ENCODE results near the gene MAML2. TPM values are rescaled to one million over a fixed set of nuclear protein-coding genes. Genes with fewer than 3 reads are reported as not detected.

Gene MAML2
- total RNA-seq, 4 donors from 2014 or later = 19.0 to 36.4 (median 31.4) TPM

- intact Hi-C loops (cut with DNase I) = loop anchor here (5.0 to 10.0 kb wide), 2 partner anchors 283 to 346 kb away; no protein-coding TSS in a partner anchor
- DNase-seq = no peak
- Histone ChIP-seq H3K4me3 (replicated peaks in 1 of 3) (peak overlapping the region in 1 of 3 donors; percentile 52), H3K4me1 (peaks cover 31 to 46% of the 10 kb centered on the region in 2 donors), H3K27me3 (no peaks in the 10 kb centered on the region), H3K27ac (peak overlapping the region; percentile 83 to 90 (median 86)), H3K9me3 (no peaks in the 10 kb centered on the region), H3K36me3 (no peaks in the 10 kb centered on the region)
- no peak for TF ChIP-seq CTCF (IDR thresholded peaks at IDR 0.05)
- TF ChIP-seq POLR2A (IDR thresholded peaks at IDR 0.05) = no peak
- 57 to 65% methylated on average over 4 of the region's 4 CpGs for WGBS, 2 donors
These were observed 2.5 kb downstream of the MAML2 start for GRCh38 chr11:96340555-96340885.

GRCh38 chr11:96339706-96340554 is 3.1 kb downstream of the MAML2 start:
- Histone ChIP-seq H3K27me3 (no peaks in the 10 kb centered on the region), H3K9me3 (no peaks in the 10 kb centered on the region), H3K36me3 (no peaks in the 10 kb centered on the region), H3K27ac (peak overlapping the region; percentile 83 to 90 (median 86)), H3K4me1 (peaks cover 31 to 46% of the 10 kb centered on the region in 2 donors), H3K4me3 (replicated peaks in 1 of 3) (peak overlapping the region in 1 of 3 donors; percentile 17)
- intact Hi-C loops (cut with DNase I) = loop anchor here (5.0 to 10.0 kb wide), 2 partner anchors 283 to 345 kb away; no protein-coding TSS in a partner anchor
- 66 to 73% methylated on average over 6 to 7 of the region's 7 CpGs for WGBS, 2 donors
- TF ChIP-seq CTCF (IDR thresholded peaks at IDR 0.05) (no peak), POLR2A (IDR thresholded peaks at IDR 0.05) (no peak)
- peak in 1 of 2 donors; percentile 23 for DNase-seq

- intact Hi-C loops (cut with DNase I) = no loop called here
- peaks cover 31 to 46% of the 10 kb centered on the region in 2 donors for H3K4me1 ChIP-seq
- peak overlapping the region in 1 of 3 donors; percentile 16 for H3K4me3 ChIP-seq (replicated peaks in 1 of 3)
- peak overlapping the region; percentile 83 to 90 (median 86) for H3K27ac ChIP-seq
- no peaks in the 10 kb centered on the region for H3K27me3 ChIP-seq
- DNase-seq = peak in 1 of 2 donors; percentile 12
- no peaks in the 10 kb centered on the region for H3K36me3 ChIP-seq
- WGBS, 2 donors = 59 to 66% methylated on average over 13 of the region's 13 CpGs
- TF ChIP-seq POLR2A (IDR thresholded peaks at IDR 0.05) = no peak
- TF ChIP-seq CTCF (IDR thresholded peaks at IDR 0.05) = no peak
- H3K9me3 ChIP-seq = no peaks in the 10 kb centered on the region
These were observed 3.9 kb downstream of the MAML2 start for GRCh38 chr11:96338910-96339705.

DNA sequence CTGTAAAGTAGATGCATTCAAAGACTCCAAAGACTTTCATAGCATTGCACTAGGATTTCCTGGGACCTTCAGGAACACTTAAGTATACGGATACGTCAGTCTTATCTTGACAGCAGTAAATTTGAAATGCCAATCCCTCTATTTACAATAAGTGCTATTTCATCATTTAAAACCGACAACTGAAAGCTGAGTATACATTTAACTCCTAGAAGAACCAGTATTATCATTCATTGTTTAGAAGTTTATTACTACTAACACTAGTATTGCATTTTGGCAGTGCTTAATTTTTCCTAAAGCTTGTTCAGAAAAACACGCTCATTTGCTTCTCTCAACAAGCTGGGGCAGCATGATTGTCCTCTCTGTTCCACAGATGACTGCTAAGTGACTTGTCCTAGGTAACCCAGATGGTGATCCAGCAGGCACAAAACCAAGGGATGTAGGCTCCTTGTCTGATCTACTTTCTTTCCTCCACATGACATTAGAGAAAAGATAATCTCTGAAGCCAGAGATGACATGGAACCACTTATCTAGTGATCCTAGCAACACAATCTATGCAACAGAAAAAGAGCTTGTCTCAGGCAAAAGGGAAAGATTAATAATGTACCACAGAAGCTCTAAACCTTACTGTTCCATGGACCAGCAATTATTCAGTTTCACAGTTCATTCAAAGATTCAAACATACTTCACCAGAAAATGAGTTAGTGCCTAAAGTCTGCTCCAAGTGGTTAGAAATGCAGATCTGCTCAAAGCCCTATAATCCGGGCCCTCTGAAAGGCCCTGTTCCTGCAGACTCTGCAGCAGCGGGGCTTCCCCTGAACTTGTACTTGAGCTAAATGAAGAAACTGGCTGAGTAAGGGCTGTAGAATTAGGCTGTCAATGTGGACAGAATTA is 5.2 kb downstream of the MAML2 start:
- H3K4me3 ChIP-seq (replicated peaks in 1 of 3) = no peak overlapping the region
- no peaks in the 10 kb centered on the region for H3K27me3 ChIP-seq
- 75 to 87% methylated on average over 6 of the region's 6 CpGs for WGBS, 2 donors
- no peak for TF ChIP-seq POLR2A (IDR thresholded peaks at IDR 0.05)
- no peak for TF ChIP-seq CTCF (IDR thresholded peaks at IDR 0.05)
- no peaks in the 10 kb centered on the region for H3K9me3 ChIP-seq
- peaks cover 30 to 41% of the 10 kb centered on the region in 2 donors for H3K4me1 ChIP-seq
- intact Hi-C loops (cut with DNase I) = no loop called here
- no peak for DNase-seq
- H3K36me3 ChIP-seq = no peaks in the 10 kb centered on the region
- no peak overlapping the region for H3K27ac ChIP-seq
